Muscle of leg (tissue), 11 donors: ENCODE measurements around the gene WDR59. TPM values are rescaled to one million over a fixed set of nuclear protein-coding genes. Genes with fewer than 3 reads are reported as not detected.
"Not testable (repeated sequence)": the region's sequence is repeated elsewhere in the genome, so short reads cannot be mapped to it uniquely, and the experiment has no call there.

Source experiments
- DNase-seq: peaks from one replicate; pipeline ENCODE4 v3.0.0; 2013
- H3K27ac ChIP-seq: one replicate; pipeline ENCODE4 v1.5.1; 2013; ENCODE audit warnings: mild to moderate bottlenecking, low read length, control low read depth
- H3K27me3 ChIP-seq: one replicate; pipeline ENCODE4 v1.6.1; 2013; ENCODE audit warnings: low read length; ENCODE audit not compliant: control insufficient read depth, insufficient read depth
- H3K36me3 ChIP-seq: one replicate; pipeline ENCODE4 v1.6.1; 2013; ENCODE audit warnings: low read length; ENCODE audit not compliant: control insufficient read depth, insufficient read depth
- H3K4me1 ChIP-seq: one replicate; pipeline ENCODE4 v1.6.1; 2013; ENCODE audit warnings: low read length; ENCODE audit not compliant: control insufficient read depth, insufficient read depth
- H3K4me3 ChIP-seq: one replicate; pipeline ENCODE4 v1.5.1; 2013; ENCODE audit warnings: low read length, control low read depth
- H3K9me3 ChIP-seq: replicated peaks from 2 replicates; pipeline ENCODE4 v1.6.1; 2013; ENCODE audit warnings: low read depth, low read length; ENCODE audit not compliant: control insufficient read depth
- WGBS: methylation state at CpG from one replicate; pipeline ENCODE4 v1.1.5; 2013; ENCODE audit warnings: missing lambda C conversion rate; ENCODE audit not compliant: insufficient coverage; 5-methylcytosine and 5-hydroxymethylcytosine counted together
- polyA plus RNA-seq, 8 donors: library from polyadenylated mRNA; unstranded; fragments of 120-200 nt; gene quantifications; one replicate each; pipeline versions ENCODE4 v1.2.1 to v1.2.3, GENCODE V29; 2013; ENCODE audit warnings: inconsistent platforms in 1 of 8, low replicate concordance in 1 of 8; ENCODE audit not compliant: insufficient read length in 8 of 8, insufficient read depth in 1 of 8
- total RNA-seq: library from RNA; stranded (reverse); fragments of 120-200 nt; gene quantifications from one replicate; pipeline ENCODE4 v1.2.4, GENCODE V29; 2013

WDR59 gene
- total and polyA plus RNA-seq, 9 donors, result 22.3 to 61.7 (median 43.0) TPM

GRCh38 chr16:74999609-75000480, 14.9 kb upstream of the WDR59 start:
- Histone ChIP-seq H3K9me3 (no peaks in the 10 kb centered on the region), H3K4me3 (peak overlapping the region; percentile 83), H3K36me3 (peaks cover 3% of the 10 kb centered on the region), H3K27me3 (no peaks in the 10 kb centered on the region), H3K4me1 (peaks cover 24% of the 10 kb centered on the region), H3K27ac (peak overlapping the region; percentile 75)
- under 1% methylated on average over 71 of the region's 71 CpGs for WGBS
- DNase-seq, result peak; percentile 62

- Histone ChIP-seq H3K36me3 (peaks cover 3% of the 10 kb centered on the region), H3K9me3 (no peaks in the 10 kb centered on the region), H3K27me3 (no peaks in the 10 kb centered on the region), H3K27ac (peak overlapping the region; percentile 75), H3K4me1 (peaks cover 24% of the 10 kb centered on the region), H3K4me3 (peak overlapping the region; percentile 83)
- DNase-seq, result peak; percentile 70
- under 1% methylated on average over 38 of the region's 44 CpGs for WGBS
These were observed 14.3 kb upstream of the WDR59 start for GRCh38 chr16:74999219-74999608.

GRCh38 chr16:74998481-74999218, 13.7 kb upstream of the WDR59 start, which contains the start of gene ZNRF1:
ZNRF1 (plus strand) TSS chr16:74999024; CDS start chr16:74999672, 648 bp downstream.
- Histone ChIP-seq H3K4me1 (peaks cover 24% of the 10 kb centered on the region), H3K4me3 (peak within 1 kb of the TSS; percentile 83), H3K27me3 (no peaks in the 10 kb centered on the region), H3K9me3 (no peaks in the 10 kb centered on the region), H3K36me3 (peaks cover 3% of the 10 kb centered on the region), H3K27ac (peak within 1 kb of the TSS; percentile 81)
- under 1% methylated on average over 65 of the region's 73 CpGs for WGBS
- DNase-seq, result peak; percentile 94

- H3K9me3 ChIP-seq, result no peaks in the 10 kb centered on the region
- no peak overlapping the region for H3K27ac ChIP-seq
- no CpG with 5 or more reads among the region's 8 CpGs for WGBS
- H3K36me3 ChIP-seq, result no peaks in the 10 kb centered on the region
- peaks cover 18% of the 10 kb centered on the region for H3K4me1 ChIP-seq
- DNase-seq, result no peak
- no peak overlapping the region for H3K4me3 ChIP-seq
- H3K27me3 ChIP-seq, result no peaks in the 10 kb centered on the region
These were observed 12.1 kb upstream of the WDR59 start for GRCh38 chr16:74997042-74997491.

- Histone ChIP-seq H3K4me1 (peaks cover 14% of the 10 kb centered on the region), H3K27me3 (no peaks in the 10 kb centered on the region), H3K36me3 (no peaks in the 10 kb centered on the region), H3K4me3 (no peak overlapping the region), H3K27ac (no peak overlapping the region), H3K9me3 (no peaks in the 10 kb centered on the region)
- DNase-seq, result no peak
- 100% methylated on average over 1 of the region's 1 CpG for WGBS
These were observed 11.1 kb upstream of the WDR59 start for GRCh38 chr16:74995986-74996385.

GRCh38 chr16:74991593-74992403, 6.9 kb upstream of the WDR59 start:
- no peak for DNase-seq
- no peak overlapping the region for H3K4me3 ChIP-seq
- H3K27me3 ChIP-seq, result no peaks in the 10 kb centered on the region
- no peaks in the 10 kb centered on the region for H3K36me3 ChIP-seq
- 86% methylated on average over 8 of the region's 13 CpGs for WGBS
- no peak overlapping the region for H3K27ac ChIP-seq
- H3K4me1 ChIP-seq, result no peaks in the 10 kb centered on the region
- no peaks in the 10 kb centered on the region for H3K9me3 ChIP-seq

- Histone ChIP-seq H3K9me3 (no peaks in the 10 kb centered on the region), H3K27me3 (no peaks in the 10 kb centered on the region), H3K4me3 (no peak overlapping the region), H3K4me1 (no peaks in the 10 kb centered on the region), H3K36me3 (no peaks in the 10 kb centered on the region), H3K27ac (no peak overlapping the region)
- no peak for DNase-seq
- no CpG with 5 or more reads among the region's 5 CpGs for WGBS
These were observed 6.3 kb upstream of the WDR59 start for GRCh38 chr16:74991268-74991592.

- Histone ChIP-seq H3K27me3 (no peaks in the 10 kb centered on the region), H3K9me3 (no peaks in the 10 kb centered on the region), H3K4me3 (no peak overlapping the region), H3K4me1 (no peaks in the 10 kb centered on the region), H3K36me3 (no peaks in the 10 kb centered on the region), H3K27ac (no peak overlapping the region)
- 94% methylated on average over 7 of the region's 10 CpGs for WGBS
- DNase-seq, result no peak
These were observed 5.9 kb upstream of the WDR59 start for GRCh38 chr16:74990832-74991231.

- H3K4me1 ChIP-seq, H3K27me3 ChIP-seq, H3K9me3 ChIP-seq, H3K27ac ChIP-seq, H3K4me3 ChIP-seq, DNase-seq, H3K36me3 ChIP-seq: not testable (repeated sequence)
- 63% methylated on average over 1 of the region's 3 CpGs for WGBS
These were observed 4.9 kb upstream of the WDR59 start for GRCh38 chr16:74989864-74990263.
